SK-N-SH (cell line): ENCODE results near the gene NT5C1A. TPM values are rescaled to one million over a fixed set of nuclear protein-coding genes. Genes with fewer than 3 reads are reported as not detected.

Experiments
- CTCF ChIA-PET: fragments of 300-600, 350-600 bp; formaldehyde crosslinking; extraction: SDS; loops from one replicate; lab custom pipeline; 2021; lab: Yijun Ruan, JAX
- POLR2A ChIA-PET: fragments of 350-600 bp; sonication (Branson Sonifier 250); formaldehyde crosslinking; extraction: SDS; loops from one replicate; lab custom pipeline; 2020; ENCODE audit warnings: antibody characterized with exemption, inconsistent platforms; lab: Yijun Ruan, JAX
- DNase-seq: peaks from one replicate; pipeline ENCODE4 v3.0.0; 2012
- H2AFZ ChIP-seq: fragments of 200-600 bp; sonication (generic); 2 replicates; pipeline ENCODE4 v1.8.1; 2016; ENCODE audit warnings: antibody characterized with exemption, mild to moderate bottlenecking, low read depth
- H3F3A ChIP-seq: fragments of 200-600 bp; sonication (generic); replicated peaks from 2 replicates; pipeline ENCODE3; 2016; ENCODE audit warnings: antibody characterized with exemption, mild to moderate bottlenecking; ENCODE audit not compliant: insufficient read depth
- H3K27ac ChIP-seq, 2 experiments: fragments of 200-500 bp in 1 of 2; fragments of 200-600 bp in 1 of 2; sonication (Bioruptor generic) in 1 of 2; sonication (generic), shearing (Covaris generic) in 1 of 2; 2 replicates each; pipeline versions ENCODE4 v1.5.1 to v1.6.1; 2014 to 2016; ENCODE audit warnings: low read depth in 2 of 2, inconsistent platforms in 1 of 2, low read length in 1 of 2, mild to moderate bottlenecking in 1 of 2, mixed read lengths in 1 of 2
- H3K27me3 ChIP-seq: fragments of 200-600 bp; sonication (generic), shearing (Covaris generic); 2 replicates; pipeline ENCODE4 v1.6.1; 2016; ENCODE audit warnings: mixed run types; ENCODE audit not compliant: insufficient read depth
- H3K36me3 ChIP-seq, 2 experiments: fragments of 200-500 bp in 1 of 2; fragments of 200-600 bp in 1 of 2; sonication (Bioruptor generic) in 1 of 2; sonication (generic) in 1 of 2; replicated peaks in 1 of 2; 2 replicates each; pipeline versions ENCODE3 to v1.5.1; 2014 to 2016; ENCODE audit warnings: low read length in 1 of 2, mild to moderate bottlenecking in 1 of 2; ENCODE audit not compliant: insufficient read depth in 2 of 2, control insufficient read depth in 1 of 2
- H3K4me1 ChIP-seq, 2 experiments: fragments of 200-500 bp in 1 of 2; fragments of 200-600 bp in 1 of 2; sonication (Bioruptor generic) in 1 of 2; sonication (generic), shearing (Covaris generic) in 1 of 2; 2 replicates each; pipeline versions ENCODE4 v1.5.1 to v1.6.1; 2014 to 2016; ENCODE audit warnings: low read depth in 1 of 2, low read length in 1 of 2, mixed run types in 1 of 2; ENCODE audit not compliant: insufficient read depth in 2 of 2, control insufficient read depth in 1 of 2
- H3K4me2 ChIP-seq: fragments of 200-600 bp; sonication (generic), shearing (Covaris generic); 2 replicates; pipeline ENCODE4 v1.6.1; 2017; ENCODE audit warnings: mixed run types
- H3K4me3 ChIP-seq, 2 experiments: fragments of 200-500 bp in 1 of 2; fragments of 200-600 bp in 1 of 2; sonication (Bioruptor generic) in 1 of 2; sonication (generic), shearing (Covaris generic) in 1 of 2; 2 replicates each; pipeline versions ENCODE4 v1.5.1 to v1.8.1; 2014 to 2016; ENCODE audit warnings: low read depth in 2 of 2, inconsistent platforms in 1 of 2, low read length in 1 of 2, mild to moderate bottlenecking in 1 of 2, mixed read lengths in 1 of 2, moderate library complexity in 1 of 2
- H3K79me2 ChIP-seq: fragments of 200-600 bp; sonication (generic); 2 replicates; pipeline ENCODE4 v1.8.1; 2017; ENCODE audit warnings: mild to moderate bottlenecking; ENCODE audit not compliant: insufficient read depth
- H3K9ac ChIP-seq: fragments of 200-600 bp; sonication (generic); 2 replicates; pipeline ENCODE4 v1.6.1; 2017; ENCODE audit warnings: mixed run types
- H3K9me2 ChIP-seq: fragments of 200-600 bp; sonication (generic); 2 replicates; pipeline ENCODE4 v1.6.1; 2017; ENCODE audit warnings: mixed run types
- H3K9me3 ChIP-seq: fragments of 200-600 bp; sonication (generic); 2 replicates; pipeline ENCODE4 v1.6.1; 2017; ENCODE audit warnings: mixed run types, mild to moderate bottlenecking, moderate library complexity
- H4K20me1 ChIP-seq: fragments of 200-600 bp; sonication (generic); 2 replicates; pipeline ENCODE4 v1.6.1; 2017; ENCODE audit warnings: mild to moderate bottlenecking, mixed run types; ENCODE audit not compliant: insufficient read depth
- CHD2 ChIP-seq: fragments of 150-350 bp; IDR thresholded peaks from 2 replicates; pipeline ENCODE4 v1.6.1; 2018; ENCODE audit warnings: low read length; ENCODE audit not compliant: partially characterized antibody
- EP300 ChIP-seq, 2 experiments: IDR thresholded peaks; 2 replicates each; pipeline versions ENCODE4 v1.4.0 to v1.6.1; 2012; ENCODE audit warnings: borderline replicate concordance in 1 of 2, low read depth in 1 of 2, low read length in 1 of 2
- FOXJ3 ChIP-seq: sonication (generic); formaldehyde crosslinking; IDR thresholded peaks from 2 replicates; pipeline ENCODE4 v1.5.1; 2020; ENCODE audit warnings: mild to moderate bottlenecking, missing genetic modification reagents
- FOXM1 ChIP-seq: IDR thresholded peaks from 2 replicates; pipeline ENCODE4 v1.4.0; 2012; ENCODE audit warnings: low read depth, mild to moderate bottlenecking
- GATA2 ChIP-seq: sonication (generic); formaldehyde crosslinking; IDR thresholded peaks from 2 replicates; pipeline ENCODE4 v1.5.0; 2020; ENCODE audit warnings: mild to moderate bottlenecking, missing genetic modification reagents
- JUND ChIP-seq: IDR thresholded peaks from 2 replicates; pipeline ENCODE4 v1.4.0; 2012
- MEF2A ChIP-seq: IDR thresholded peaks from 2 replicates; pipeline ENCODE4 v1.4.0; 2012; ENCODE audit warnings: low read depth, borderline replicate concordance
- MXI1 ChIP-seq: IDR thresholded peaks from 2 replicates; pipeline ENCODE4 v1.6.1; 2012; ENCODE audit warnings: mild to moderate bottlenecking, low read depth, low read length, improper control_type of control experiment
- NRF1 ChIP-seq: IDR thresholded peaks from 2 replicates; pipeline ENCODE4 v1.6.1; 2012; ENCODE audit warnings: low read depth, mild to moderate bottlenecking, low read length
- RAD21 ChIP-seq: IDR thresholded peaks from 2 replicates; pipeline ENCODE4 v1.6.1; 2012; ENCODE audit warnings: mild to moderate bottlenecking, low read length
- RCOR1 ChIP-seq: fragments of 150-350 bp; IDR thresholded peaks from 2 replicates; pipeline ENCODE4 v1.6.1; 2017; ENCODE audit warnings: antibody characterized with exemption, low read length
- SIN3A ChIP-seq: IDR thresholded peaks from 2 replicates; pipeline ENCODE4 v1.6.1; 2012; ENCODE audit warnings: low read depth, mild to moderate bottlenecking, low read length, moderate library complexity, borderline replicate concordance
- TAF1 ChIP-seq: IDR thresholded peaks from 2 replicates; pipeline ENCODE4 v1.6.1; 2012; ENCODE audit warnings: low read depth, mild to moderate bottlenecking, low read length, moderate library complexity, borderline replicate concordance
- TEAD4 ChIP-seq: IDR thresholded peaks from 2 replicates; pipeline ENCODE4 v1.4.0; 2012; ENCODE audit warnings: mild to moderate bottlenecking, borderline replicate concordance; ENCODE audit not compliant: insufficient read depth
- USF1 ChIP-seq: IDR thresholded peaks from 2 replicates; pipeline ENCODE4 v1.4.0; 2012; ENCODE audit warnings: low read depth, borderline replicate concordance
- USF2 ChIP-seq: fragments of 150-350 bp; IDR thresholded peaks from 2 replicates; pipeline ENCODE4 v1.6.1; 2017; ENCODE audit warnings: antibody characterized with exemption, low read length, low read depth, borderline replicate concordance
- YY1 ChIP-seq: IDR thresholded peaks from 2 replicates; pipeline ENCODE4 v1.4.0; 2012; ENCODE audit warnings: low read depth, mild to moderate bottlenecking
- ZBTB33 ChIP-seq: IDR thresholded peaks from 2 replicates; pipeline ENCODE4 v1.4.0; 2012; ENCODE audit warnings: low read depth, borderline replicate concordance
- WGBS: methylation state at CpG from one replicate; pipeline ENCODE4 v1.1.6; 2017; ENCODE audit warnings: low lambda C conversion rate; 5-methylcytosine and 5-hydroxymethylcytosine counted together
- polyA plus RNA-seq, 3 experiments: library from polyadenylated mRNA; depleted of rRNA; stranded (reverse); fragments of >200 nt; gene quantifications; 2 replicates each; pipeline ENCODE4 v1.2.3, GENCODE V29; 2012
- TF ChIP-seq, protein P1 (sequence below): fragments of 150-350 bp; IDR thresholded peaks from 2 replicates; pipeline ENCODE4 v1.6.1; 2016; ENCODE audit warnings: mild to moderate bottlenecking, low read depth, low read length
- TF ChIP-seq, protein P2 (sequence below): IDR thresholded peaks from 2 replicates; pipeline ENCODE4 v1.6.1; 2012; ENCODE audit warnings: mild to moderate bottlenecking, low read depth, low read length, moderate library complexity

The NT5C1A gene
- polyA plus RNA-seq, 1 of the 3 experiments (the other 2 are of a cell fraction): 0.12 TPM

DNA sequence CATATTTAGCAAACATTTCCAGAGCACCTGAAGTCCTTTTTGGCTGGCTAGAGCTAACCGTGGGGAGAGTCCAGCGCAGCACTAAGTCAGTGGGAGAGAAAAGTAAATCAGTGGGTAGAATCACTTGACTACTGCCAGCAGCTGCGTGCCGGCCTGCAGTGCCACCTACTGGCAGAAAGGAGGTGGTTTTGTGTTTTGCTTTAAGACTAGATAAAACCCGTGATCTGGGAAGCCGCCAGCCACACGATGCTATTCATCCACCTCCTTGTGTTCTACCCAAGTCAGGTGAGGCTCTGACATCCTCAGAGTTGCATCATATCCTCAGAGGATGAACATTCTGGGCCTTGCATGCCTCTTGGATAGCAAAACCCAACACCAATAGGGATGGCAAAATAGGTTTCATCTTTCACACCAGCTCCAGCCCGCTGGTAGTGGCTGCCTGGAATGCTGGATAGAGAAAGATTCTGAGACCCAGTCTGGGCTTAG lies 18.3 kb downstream of the NT5C1A start (continued):
- TF ChIP-seq USF2: no peak

- Histone ChIP-seq H4K20me1 (no peaks in the 10 kb centered on the region), H3K9me2 (no peaks in the 10 kb centered on the region), H3K79me2 (no peaks in the 10 kb centered on the region), H3K27ac (no peak overlapping the region), H3F3A (no peaks in the 10 kb centered on the region), H3K9ac (no peak overlapping the region), H3K9me3 (no peaks in the 10 kb centered on the region), H3K4me3 (no peak overlapping the region), H2AFZ (no peak overlapping the region), H3K4me2 (no peak overlapping the region), H3K36me3 (no peaks in the 10 kb centered on the region), H3K27me3 (no peaks in the 10 kb centered on the region), H3K4me1 (peaks cover 0 to 54% of the 10 kb centered on the region in 2 experiments; a peak in 2 of 4 replicates)
- ChIA-PET POLR2A (interaction anchor here (1.4 kb wide), 1 partner anchor 46 kb away, joined by 6 read pairs; no protein-coding TSS in a partner anchor), CTCF (interaction anchor here (0.9 to 15.4 kb wide), 17 partner anchors 9 to 80 kb away, joined by 3 to 459 read pairs (median 6); partner anchors contain the start of genes HPCAL4 and NT5C1A)
- TF ChIP-seq USF1 (no peak), SIN3A (no peak), YY1 (no peak), ZBTB33 (no peak), TEAD4 (no peak), RCOR1 (no peak), NRF1 (no peak), MEF2A (no peak), TAF1 (no peak), RAD21 (no peak), CHD2 (no peak), GATA2 (CRISPR knock-in tag) (no peak), FOXM1 (no peak), JUND (no peak), EP300 (IDR thresholded peaks at IDR 0.05; ENCODE audit: borderline replicate concordance in 1 of 2, low read depth in 1 of 2, low read length in 1 of 2) (no peak), MXI1 (no peak), USF2 (no peak), FOXJ3 (CRISPR knock-in tag) (no peak)
- TF ChIP-seq, protein P1, sequence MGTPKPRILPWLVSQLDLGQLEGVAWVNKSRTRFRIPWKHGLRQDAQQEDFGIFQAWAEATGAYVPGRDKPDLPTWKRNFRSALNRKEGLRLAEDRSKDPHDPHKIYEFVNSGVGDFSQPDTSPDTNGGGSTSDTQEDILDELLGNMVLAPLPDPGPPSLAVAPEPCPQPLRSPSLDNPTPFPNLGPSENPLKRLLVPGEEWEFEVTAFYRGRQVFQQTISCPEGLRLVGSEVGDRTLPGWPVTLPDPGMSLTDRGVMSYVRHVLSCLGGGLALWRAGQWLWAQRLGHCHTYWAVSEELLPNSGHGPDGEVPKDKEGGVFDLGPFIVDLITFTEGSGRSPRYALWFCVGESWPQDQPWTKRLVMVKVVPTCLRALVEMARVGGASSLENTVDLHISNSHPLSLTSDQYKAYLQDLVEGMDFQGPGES: no peak
- TF ChIP-seq, protein P2, sequence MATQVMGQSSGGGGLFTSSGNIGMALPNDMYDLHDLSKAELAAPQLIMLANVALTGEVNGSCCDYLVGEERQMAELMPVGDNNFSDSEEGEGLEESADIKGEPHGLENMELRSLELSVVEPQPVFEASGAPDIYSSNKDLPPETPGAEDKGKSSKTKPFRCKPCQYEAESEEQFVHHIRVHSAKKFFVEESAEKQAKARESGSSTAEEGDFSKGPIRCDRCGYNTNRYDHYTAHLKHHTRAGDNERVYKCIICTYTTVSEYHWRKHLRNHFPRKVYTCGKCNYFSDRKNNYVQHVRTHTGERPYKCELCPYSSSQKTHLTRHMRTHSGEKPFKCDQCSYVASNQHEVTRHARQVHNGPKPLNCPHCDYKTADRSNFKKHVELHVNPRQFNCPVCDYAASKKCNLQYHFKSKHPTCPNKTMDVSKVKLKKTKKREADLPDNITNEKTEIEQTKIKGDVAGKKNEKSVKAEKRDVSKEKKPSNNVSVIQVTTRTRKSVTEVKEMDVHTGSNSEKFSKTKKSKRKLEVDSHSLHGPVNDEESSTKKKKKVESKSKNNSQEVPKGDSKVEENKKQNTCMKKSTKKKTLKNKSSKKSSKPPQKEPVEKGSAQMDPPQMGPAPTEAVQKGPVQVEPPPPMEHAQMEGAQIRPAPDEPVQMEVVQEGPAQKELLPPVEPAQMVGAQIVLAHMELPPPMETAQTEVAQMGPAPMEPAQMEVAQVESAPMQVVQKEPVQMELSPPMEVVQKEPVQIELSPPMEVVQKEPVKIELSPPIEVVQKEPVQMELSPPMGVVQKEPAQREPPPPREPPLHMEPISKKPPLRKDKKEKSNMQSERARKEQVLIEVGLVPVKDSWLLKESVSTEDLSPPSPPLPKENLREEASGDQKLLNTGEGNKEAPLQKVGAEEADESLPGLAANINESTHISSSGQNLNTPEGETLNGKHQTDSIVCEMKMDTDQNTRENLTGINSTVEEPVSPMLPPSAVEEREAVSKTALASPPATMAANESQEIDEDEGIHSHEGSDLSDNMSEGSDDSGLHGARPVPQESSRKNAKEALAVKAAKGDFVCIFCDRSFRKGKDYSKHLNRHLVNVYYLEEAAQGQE: no peak
- no peak for DNase-seq
- WGBS: 73% methylated on average over 2 of the region's 2 CpGs
Measured at GRCh38 chr1:39652554-39652953, 19.4 kb downstream of the NT5C1A start.
